Measurements from ENCODE around the gene UQCR10.

DNA sequence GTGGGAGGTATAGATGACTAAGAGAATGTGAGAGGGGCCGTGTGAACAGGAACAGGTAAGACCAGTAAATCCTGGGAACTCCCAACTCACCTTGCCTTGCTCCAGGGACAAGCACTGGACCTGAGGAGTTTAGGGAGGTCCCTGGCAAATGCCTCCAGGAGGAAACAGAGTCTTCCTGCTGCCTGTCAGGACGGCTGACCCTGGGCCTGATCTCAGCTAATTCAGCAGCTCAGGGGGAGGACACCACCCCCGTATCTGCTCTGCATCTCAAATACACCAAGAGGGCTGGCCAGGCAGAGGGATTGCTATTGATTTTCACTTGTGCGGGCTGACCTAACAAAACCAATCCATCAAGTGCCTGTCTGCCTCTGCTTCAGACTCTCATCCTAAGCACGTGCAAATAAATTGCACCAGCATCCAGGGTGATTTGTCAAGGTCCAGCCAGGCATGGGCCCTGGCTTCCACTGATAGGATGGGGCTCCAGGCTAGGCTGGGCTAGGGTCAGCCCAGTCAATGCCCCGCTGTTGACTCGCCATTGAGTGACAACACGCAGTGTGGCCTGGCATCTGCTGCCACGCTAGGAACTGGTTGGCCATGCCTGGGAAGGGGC lies 20.3 kb downstream of the UQCR10 start:
- TF ChIP-seq, protein P1, sequence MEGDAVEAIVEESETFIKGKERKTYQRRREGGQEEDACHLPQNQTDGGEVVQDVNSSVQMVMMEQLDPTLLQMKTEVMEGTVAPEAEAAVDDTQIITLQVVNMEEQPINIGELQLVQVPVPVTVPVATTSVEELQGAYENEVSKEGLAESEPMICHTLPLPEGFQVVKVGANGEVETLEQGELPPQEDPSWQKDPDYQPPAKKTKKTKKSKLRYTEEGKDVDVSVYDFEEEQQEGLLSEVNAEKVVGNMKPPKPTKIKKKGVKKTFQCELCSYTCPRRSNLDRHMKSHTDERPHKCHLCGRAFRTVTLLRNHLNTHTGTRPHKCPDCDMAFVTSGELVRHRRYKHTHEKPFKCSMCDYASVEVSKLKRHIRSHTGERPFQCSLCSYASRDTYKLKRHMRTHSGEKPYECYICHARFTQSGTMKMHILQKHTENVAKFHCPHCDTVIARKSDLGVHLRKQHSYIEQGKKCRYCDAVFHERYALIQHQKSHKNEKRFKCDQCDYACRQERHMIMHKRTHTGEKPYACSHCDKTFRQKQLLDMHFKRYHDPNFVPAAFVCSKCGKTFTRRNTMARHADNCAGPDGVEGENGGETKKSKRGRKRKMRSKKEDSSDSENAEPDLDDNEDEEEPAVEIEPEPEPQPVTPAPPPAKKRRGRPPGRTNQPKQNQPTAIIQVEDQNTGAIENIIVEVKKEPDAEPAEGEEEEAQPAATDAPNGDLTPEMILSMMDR (IDR thresholded peaks at IDR 0.05; ENCODE audit: borderline replicate concordance, extremely low read depth, low read length, poor library complexity, severe bottlenecking): no peak
- no peak for TF ChIP-seq EZH2 (IDR thresholded peaks at IDR 0.05; ENCODE audit: borderline replicate concordance, low read depth, low read length, severe bottlenecking)

Measured in DND-41 (cell line).